GM18907 (cell line): ENCODE results near the gene NLRP1.

Experiments
- ATAC-seq: cut with Tn5 transposase; IDR thresholded peaks from one replicate; pipeline ENCODE4 v1.9.1; 2021; ENCODE audit warnings: mild to moderate bottlenecking, moderate library complexity; ENCODE audit not compliant: unreplicated experiment

The NLRP1 gene

GRCh38 chr17:5558815-5559785 is 25.2 kb downstream of the NLRP1 start:
- no peak for ATAC-seq

- no peak for ATAC-seq
Observed at GRCh38 chr17:5557990-5558389, 26.3 kb downstream of the NLRP1 start.

- ATAC-seq, result no peak
Observed at GRCh38 chr17:5557485-5557884, 26.8 kb downstream of the NLRP1 start.

GRCh38 chr17:5555254-5555653 is 29.1 kb downstream of the NLRP1 start:
- no peak for ATAC-seq

- ATAC-seq, result no peak
Observed at GRCh38 chr17:5553479-5553878, 30.8 kb downstream of the NLRP1 start.

GRCh38 chr17:5552841-5553240 is 31.5 kb downstream of the NLRP1 start:
- ATAC-seq, result no peak

GRCh38 chr17:5545051-5545987 is 39.0 kb downstream of the NLRP1 start:
- ATAC-seq, result no peak

- no peak for ATAC-seq
Observed at GRCh38 chr17:5544115-5544514, 40.2 kb downstream of the NLRP1 start.

- no peak for ATAC-seq
Observed at GRCh38 chr17:5541610-5542202, 42.6 kb downstream of the NLRP1 start.

- no peak for ATAC-seq
Observed at GRCh38 chr17:5540321-5540720, 44.0 kb downstream of the NLRP1 start.

- no peak for ATAC-seq
Observed at GRCh38 chr17:5539286-5539685, 45.0 kb downstream of the NLRP1 start.

- no peak for ATAC-seq
Observed at GRCh38 chr17:5536866-5537650, 47.3 kb downstream of the NLRP1 start.

GRCh38 chr17:5535436-5535835 is 48.9 kb downstream of the NLRP1 start:
- ATAC-seq, result no peak

- ATAC-seq, result no peak
Observed at GRCh38 chr17:5533486-5534315, 50.6 kb downstream of the NLRP1 start.

GRCh38 chr17:5532581-5532980 is 51.7 kb downstream of the NLRP1 start:
- no peak for ATAC-seq

- ATAC-seq, result no peak
Observed at GRCh38 chr17:5531085-5531418, 53.3 kb downstream of the NLRP1 start.

GRCh38 chr17:5530265-5531084 is 53.8 kb downstream of the NLRP1 start:
- ATAC-seq, result no peak

- no peak for ATAC-seq
Observed at GRCh38 chr17:5527601-5528250, 56.6 kb downstream of the NLRP1 start.
